CD4-positive, alpha-beta T cell treated with Interleukin-6 for 4 hours (primary cell): ENCODE data around the gene DDX24.
A peak's percentile ranks its signal among the peaks of the same experiment; 100 is the strongest.

ENCODE experiments used
- DNase-seq: peaks from one replicate; pipeline ENCODE4 v3.0.0-alpha.2; 2020; ENCODE audit warnings: mixed read lengths

DDX24 gene

GRCh38 chr14:94080621-94081385, at the start of gene DDX24, which contains the start of gene IFI27L1:
Gene DDX24, minus strand, starts transcription at chr14:94081202. Its CDS starts 1,460 bp downstream, at chr14:94079742.
Gene IFI27L1, plus strand, starts transcription at chr14:94081310. Its CDS starts 15,628 bp downstream, at chr14:94096938.
- peak; percentile 98 for DNase-seq

- peak; percentile 62 for DNase-seq
Observed at GRCh38 chr14:94129758-94130414, 48.9 kb upstream of the DDX24 start.

GRCh38 chr14:94129111-94129757, 48.2 kb upstream of the DDX24 start, which contains the start of gene IFI27L2:
Gene IFI27L2, minus strand, starts transcription at chr14:94129604. Its CDS starts 40 bp downstream, at chr14:94129564.
- DNase-seq: peak; percentile 85

- no peak for DNase-seq
Observed at GRCh38 chr14:94128216-94128839, 47.3 kb upstream of the DDX24 start.

GRCh38 chr14:94127330-94127729, 46.3 kb upstream of the DDX24 start:
- no peak for DNase-seq

- no peak for DNase-seq
Observed at GRCh38 chr14:94126800-94127199, 45.8 kb upstream of the DDX24 start.

- no peak for DNase-seq
Observed at GRCh38 chr14:94126419-94126677, 45.3 kb upstream of the DDX24 start.

- no peak for DNase-seq
Observed at GRCh38 chr14:94125659-94126418, 44.8 kb upstream of the DDX24 start.

GRCh38 chr14:94124582-94125377, 43.8 kb upstream of the DDX24 start:
- DNase-seq: no peak

GRCh38 chr14:94123868-94124267, 42.9 kb upstream of the DDX24 start:
- no peak for DNase-seq

GRCh38 chr14:94123296-94123695, 42.3 kb upstream of the DDX24 start:
- no peak for DNase-seq

GRCh38 chr14:94122438-94122837, 41.4 kb upstream of the DDX24 start:
- DNase-seq: no peak

- no peak for DNase-seq
Observed at GRCh38 chr14:94121485-94121884, 40.5 kb upstream of the DDX24 start.

- DNase-seq: no peak
Observed at GRCh38 chr14:94120667-94121340, 39.8 kb upstream of the DDX24 start.

GRCh38 chr14:94119071-94119470, 38.1 kb upstream of the DDX24 start:
- no peak for DNase-seq

- DNase-seq: no peak
Observed at GRCh38 chr14:94117856-94118255, 36.9 kb upstream of the DDX24 start.

GRCh38 chr14:94116701-94117100, 35.7 kb upstream of the DDX24 start:
- no peak for DNase-seq

GRCh38 chr14:94115631-94116030, 34.6 kb upstream of the DDX24 start:
- DNase-seq: no peak

GRCh38 chr14:94115058-94115591, 34.1 kb upstream of the DDX24 start:
- no peak for DNase-seq

GRCh38 chr14:94114589-94115057, 33.6 kb upstream of the DDX24 start:
- DNase-seq: no peak
